Measurements from ENCODE around the gene PARP11. TPM values are rescaled to one million over a fixed set of nuclear protein-coding genes. Genes with fewer than 3 reads are reported as not detected.

Gene PARP11
- total and polyA plus RNA-seq, 11 donors: 1.5 to 10.5 (median 5.1) TPM

GRCh38 chr12:3920351-3921150, 47.4 kb upstream of the PARP11 start:
- intact Hi-C loops (cut with DNase I): no loop called here
- 47 to 56% (median 54%) methylated on average over 22 of the region's 22 CpGs for WGBS, 4 donors

GRCh38 chr12:3913278-3913677, 40.1 kb upstream of the PARP11 start:
- no peak for ATAC-seq
- no peak overlapping the region for H3K4me3 ChIP-seq
- no peak for TF ChIP-seq CTCF (IDR thresholded peaks at IDR 0.05)
- no peak for TF ChIP-seq POLR2A (IDR thresholded peaks at IDR 0.05)
- 74 to 84% (median 77%) methylated on average over 5 of the region's 5 CpGs for WGBS, 4 donors
- H3K27ac ChIP-seq: no peak overlapping the region
- no peaks in the 10 kb centered on the region for H3K36me3 ChIP-seq
- intact Hi-C loops (cut with DNase I): no loop called here
- peaks cover 0 to 3% (median 0%) of the 10 kb centered on the region in 9 donors for H3K27me3 ChIP-seq
- H3K4me1 ChIP-seq: no peaks in the 10 kb centered on the region
- peaks cover 0 to 8% (median 0%) of the 10 kb centered on the region in 12 donors for H3K9me3 ChIP-seq
- no peak for DNase-seq

More at GRCh38 chr12:3920351-3921150, 47.4 kb upstream of the PARP11 start:
- Histone ChIP-seq H3K27me3 (peaks cover 0 to 48% (median 12%) of the 10 kb centered on the region in 9 donors), H3K4me1 (no peaks in the 10 kb centered on the region), H3K4me3 (no peak overlapping the region), H3K9me3 (no peaks in the 10 kb centered on the region), H3K36me3 (no peaks in the 10 kb centered on the region), H3K27ac (no peak overlapping the region)
- TF ChIP-seq CTCF (IDR thresholded peaks at IDR 0.05) (no peak), POLR2A (IDR thresholded peaks at IDR 0.05) (no peak)
- ATAC-seq (no peak), DNase-seq (no peak)

- H3K36me3 ChIP-seq: no peaks in the 10 kb centered on the region
- intact Hi-C loops (cut with DNase I): no loop called here
- H3K4me3 ChIP-seq: no peak overlapping the region
- ATAC-seq (no peak), DNase-seq (no peak)
- TF ChIP-seq POLR2A (IDR thresholded peaks at IDR 0.05) (no peak), CTCF (IDR thresholded peaks at IDR 0.05) (no peak)
- WGBS, 4 donors: 80 to 92% (median 81%) methylated on average over 3 of the region's 3 CpGs
- no peaks in the 10 kb centered on the region for H3K4me1 ChIP-seq
- H3K9me3 ChIP-seq: peaks cover 0 to 8% (median 0%) of the 10 kb centered on the region in 12 donors
- no peak overlapping the region for H3K27ac ChIP-seq
- peaks cover 0 to 6% (median 0%) of the 10 kb centered on the region in 9 donors for H3K27me3 ChIP-seq
These were observed 39.7 kb upstream of the PARP11 start for GRCh38 chr12:3912863-3913262.

DNA sequence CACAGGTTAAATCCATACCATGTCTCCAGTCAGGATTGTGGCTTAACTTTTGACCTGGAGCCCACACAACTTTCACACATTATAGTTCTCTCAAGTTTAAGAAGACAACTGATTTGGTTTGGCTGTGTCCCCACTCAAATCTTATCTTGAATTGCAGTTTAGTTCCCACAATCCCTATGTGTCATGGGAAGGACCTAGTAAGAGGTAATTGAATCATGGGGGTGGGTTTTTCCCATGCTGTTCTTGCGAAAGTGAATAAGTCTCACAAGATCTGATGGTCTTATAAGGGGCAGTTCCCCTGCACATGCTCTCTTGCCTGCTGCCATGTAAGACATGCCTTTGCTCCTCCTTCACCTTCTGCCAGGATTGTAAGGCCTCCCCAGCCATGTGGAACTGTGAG, 38.2 kb upstream of the PARP11 start:
- peaks cover 0 to 8% (median 0%) of the 10 kb centered on the region in 12 donors for H3K9me3 ChIP-seq
- intact Hi-C loops (cut with DNase I): no loop called here
- no peaks in the 10 kb centered on the region for H3K36me3 ChIP-seq
- ATAC-seq (no peak), DNase-seq (no peak)
- no peak for TF ChIP-seq CTCF (IDR thresholded peaks at IDR 0.05)
- TF ChIP-seq POLR2A (IDR thresholded peaks at IDR 0.05): no peak
- H3K4me1 ChIP-seq: no peaks in the 10 kb centered on the region
- no peak overlapping the region for H3K4me3 ChIP-seq
- no peak overlapping the region for H3K27ac ChIP-seq
- 89 to 93% (median 91%) methylated on average over 1 of the region's 1 CpG for WGBS, 4 donors
- H3K27me3 ChIP-seq: peaks cover 0 to 4% (median 0%) of the 10 kb centered on the region in 9 donors
